Karpas-422 (cell line): ENCODE results near the gene GADD45G. TPM values are rescaled to one million over a fixed set of nuclear protein-coding genes. Genes with fewer than 3 reads are reported as not detected.

Experiments used
- DNase-seq: peaks from one replicate; pipeline ENCODE4 v3.0.0-alpha.2; 2015
- H2AFZ ChIP-seq: fragments of 200-600 bp; sonication (generic); 2 replicates; pipeline ENCODE4 v1.6.1; 2014; ENCODE audit warnings: antibody characterized with exemption, low read length, mixed read lengths
- H3K27ac ChIP-seq: fragments of 200-600 bp; sonication (generic); 2 replicates; pipeline ENCODE4 v1.5.1; 2014; ENCODE audit warnings: mild to moderate bottlenecking, low read length, moderate library complexity
- H3K27me3 ChIP-seq: fragments of 200-600 bp; sonication (generic); 2 replicates; pipeline ENCODE4 v1.6.1; 2014; ENCODE audit warnings: low read length, mixed read lengths
- H3K36me3 ChIP-seq: fragments of 200-600 bp; sonication (generic); 2 replicates; pipeline ENCODE4 v1.6.1; 2014; ENCODE audit warnings: low read length, mixed read lengths; ENCODE audit not compliant: insufficient read depth
- H3K4me1 ChIP-seq: fragments of 200-600 bp; sonication (generic); 2 replicates; pipeline ENCODE4 v1.6.1; 2014; ENCODE audit warnings: mild to moderate bottlenecking, low read length, mixed read lengths
- H3K4me2 ChIP-seq: fragments of 200-600 bp; sonication (generic); 2 replicates; pipeline ENCODE4 v1.6.1; 2014; ENCODE audit warnings: low read length, low read depth, mild to moderate bottlenecking; ENCODE audit not compliant: poor library complexity, severe bottlenecking
- H3K4me3 ChIP-seq: fragments of 200-600 bp; sonication (generic); 2 replicates; pipeline ENCODE4 v1.5.1; 2014; ENCODE audit warnings: mild to moderate bottlenecking, antibody characterized with exemption, low read length, mixed read lengths
- H3K79me2 ChIP-seq: fragments of 200-600 bp; sonication (generic); 2 replicates; pipeline ENCODE4 v1.6.1; 2014; ENCODE audit warnings: mild to moderate bottlenecking, low read length, mixed read lengths
- H3K9ac ChIP-seq: fragments of 200-600 bp; sonication (generic); 2 replicates; pipeline ENCODE4 v1.6.0; 2014; ENCODE audit warnings: low read length
- H3K9me2 ChIP-seq: fragments of 200-600 bp; sonication (generic), shearing (Covaris generic); replicated peaks from 2 replicates; pipeline ENCODE4 v1.6.0; 2014; ENCODE audit warnings: mild to moderate bottlenecking, low read length, moderate library complexity; ENCODE audit not compliant: insufficient read depth
- H3K9me3 ChIP-seq: fragments of 300-700, 200-600 bp; sonication (generic); 2 replicates; pipeline ENCODE4 v1.6.1; 2014; ENCODE audit warnings: low read length, mixed read lengths
- H4K20me1 ChIP-seq: fragments of 200-600 bp; sonication (generic); 2 replicates; pipeline ENCODE4 v1.6.1; 2014; ENCODE audit warnings: mild to moderate bottlenecking, antibody characterized with exemption, low read length, low read depth; ENCODE audit not compliant: insufficient read depth
- total RNA-seq: library from RNA; depleted of rRNA; stranded (reverse); fragments of >200 nt; shearing (Covaris generic); gene quantifications from 2 replicates; pipeline ENCODE4 v1.2.3, GENCODE V29; 2014; ENCODE audit warnings: low replicate concordance

Gene GADD45G
- total RNA-seq, 1 experiment from 2014 or later: not detected

- no peaks in the 10 kb centered on the region for H3K36me3 ChIP-seq
- H3K79me2 ChIP-seq: no peaks in the 10 kb centered on the region
- H3K9me2 ChIP-seq: no peaks in the 10 kb centered on the region
- no peak overlapping the region for H2AFZ ChIP-seq
- no peak overlapping the region for H3K27ac ChIP-seq
- H3K9me3 ChIP-seq: no peaks in the 10 kb centered on the region
- H3K4me1 ChIP-seq: peaks cover 2% of the 10 kb centered on the region; the same call in 1 of the 2 replicates
- no peaks in the 10 kb centered on the region for H4K20me1 ChIP-seq
- H3K4me3 ChIP-seq: no peak overlapping the region
- H3K9ac ChIP-seq: no peak overlapping the region
- H3K4me2 ChIP-seq: no peak overlapping the region
- H3K27me3 ChIP-seq: no peaks in the 10 kb centered on the region
- DNase-seq: no peak
These were observed 38.0 kb downstream of the GADD45G start for GRCh38 chr9:89642789-89643188.

- DNase-seq: no peak
- H3K9ac ChIP-seq: no peak overlapping the region
- no peak overlapping the region for H2AFZ ChIP-seq
- H3K27ac ChIP-seq: no peak overlapping the region
- peaks cover 2% of the 10 kb centered on the region; the same call in 1 of the 2 replicates for H3K4me1 ChIP-seq
- no peak overlapping the region for H3K4me3 ChIP-seq
- no peaks in the 10 kb centered on the region for H3K27me3 ChIP-seq
- no peaks in the 10 kb centered on the region for H3K9me2 ChIP-seq
- no peaks in the 10 kb centered on the region for H4K20me1 ChIP-seq
- H3K79me2 ChIP-seq: no peaks in the 10 kb centered on the region
- no peaks in the 10 kb centered on the region for H3K9me3 ChIP-seq
- H3K4me2 ChIP-seq: no peak overlapping the region
- H3K36me3 ChIP-seq: no peaks in the 10 kb centered on the region
These were observed 41.6 kb downstream of the GADD45G start for GRCh38 chr9:89646189-89646939.

- Histone ChIP-seq H3K9ac (no peak overlapping the region), H4K20me1 (no peaks in the 10 kb centered on the region), H3K79me2 (no peaks in the 10 kb centered on the region), H3K9me2 (no peaks in the 10 kb centered on the region), H3K4me3 (no peak overlapping the region), H3K4me1 (peaks cover 1% of the 10 kb centered on the region; the same call in 1 of the 2 replicates), H3K27ac (no peak overlapping the region), H3K4me2 (no peak overlapping the region), H3K27me3 (no peaks in the 10 kb centered on the region), H3K9me3 (no peaks in the 10 kb centered on the region), H3K36me3 (no peaks in the 10 kb centered on the region), H2AFZ (no peak overlapping the region)
- no peak for DNase-seq
These were observed 42.7 kb downstream of the GADD45G start for GRCh38 chr9:89647366-89648128.

GRCh38 chr9:89648247-89649000 lies 43.6 kb downstream of the GADD45G start:
- Histone ChIP-seq H3K79me2 (no peaks in the 10 kb centered on the region), H3K27me3 (no peaks in the 10 kb centered on the region), H3K9ac (no peak overlapping the region), H3K36me3 (no peaks in the 10 kb centered on the region), H3K4me2 (no peak overlapping the region), H3K4me1 (no peaks in the 10 kb centered on the region), H3K9me3 (no peaks in the 10 kb centered on the region), H3K9me2 (no peaks in the 10 kb centered on the region), H2AFZ (no peak overlapping the region), H4K20me1 (no peaks in the 10 kb centered on the region), H3K27ac (no peak overlapping the region), H3K4me3 (no peak overlapping the region)
- no peak for DNase-seq

- no peaks in the 10 kb centered on the region for H3K27me3 ChIP-seq
- H3K9me3 ChIP-seq: no peaks in the 10 kb centered on the region
- no peaks in the 10 kb centered on the region for H3K9me2 ChIP-seq
- no peaks in the 10 kb centered on the region for H3K79me2 ChIP-seq
- H3K4me3 ChIP-seq: no peak overlapping the region
- no peak for DNase-seq
- no peak overlapping the region for H3K9ac ChIP-seq
- H3K36me3 ChIP-seq: no peaks in the 10 kb centered on the region
- H3K4me2 ChIP-seq: no peak overlapping the region
- H3K27ac ChIP-seq: no peak overlapping the region
- H2AFZ ChIP-seq: no peak overlapping the region
- no peaks in the 10 kb centered on the region for H3K4me1 ChIP-seq
- no peaks in the 10 kb centered on the region for H4K20me1 ChIP-seq
These were observed 44.4 kb downstream of the GADD45G start for GRCh38 chr9:89649039-89649691.

GRCh38 chr9:89654025-89654662 lies 49.3 kb downstream of the GADD45G start:
- Histone ChIP-seq H3K4me2 (no peak overlapping the region), H3K27ac (no peak overlapping the region), H3K79me2 (no peaks in the 10 kb centered on the region), H3K36me3 (no peaks in the 10 kb centered on the region), H3K9ac (no peak overlapping the region), H3K4me1 (no peaks in the 10 kb centered on the region), H2AFZ (no peak overlapping the region), H3K9me3 (no peaks in the 10 kb centered on the region), H4K20me1 (no peaks in the 10 kb centered on the region), H3K4me3 (no peak overlapping the region), H3K9me2 (no peaks in the 10 kb centered on the region), H3K27me3 (no peaks in the 10 kb centered on the region)
- no peak for DNase-seq

- no peaks in the 10 kb centered on the region for H3K27me3 ChIP-seq
- no peak overlapping the region for H3K27ac ChIP-seq
- H2AFZ ChIP-seq: no peak overlapping the region
- no peaks in the 10 kb centered on the region for H3K9me3 ChIP-seq
- no peaks in the 10 kb centered on the region for H3K79me2 ChIP-seq
- H3K9ac ChIP-seq: no peak overlapping the region
- H3K4me2 ChIP-seq: no peak overlapping the region
- no peaks in the 10 kb centered on the region for H3K36me3 ChIP-seq
- H3K4me3 ChIP-seq: no peak overlapping the region
- no peak for DNase-seq
- no peaks in the 10 kb centered on the region for H4K20me1 ChIP-seq
- H3K9me2 ChIP-seq: no peaks in the 10 kb centered on the region
- no peaks in the 10 kb centered on the region for H3K4me1 ChIP-seq
These were observed 50.5 kb downstream of the GADD45G start for GRCh38 chr9:89655056-89655989.
